GM18507 (cell line): Measurements from ENCODE around the gene MBD2.
A peak's percentile ranks its signal among the peaks of the same experiment; 100 is the strongest.
"Not testable (repeated sequence)": the region's sequence is repeated elsewhere in the genome, so short reads cannot be mapped to it uniquely, and the experiment has no call there.

Experiments
- DNase-seq: peaks from one replicate; pipeline ENCODE4 v3.0.0; 2011; ENCODE audit warnings: low read depth; ENCODE audit not compliant: insufficient read length; ENCODE audit errors: extremely low spot score
- FAIRE-seq: peaks from 2 replicates; lab custom pipeline; 2011; peaks lifted over from hg19 to GRCh38; lab: Jason Lieb, UNC

MBD2 gene

GRCh38 chr18:54205448-54205847 lies 19.0 kb downstream of the MBD2 start:
- not testable (repeated sequence) for FAIRE-seq

GRCh38 chr18:54204883-54205282 lies 19.6 kb downstream of the MBD2 start:
- DNase-seq: no peak
- FAIRE-seq: peak; percentile 15

More at GRCh38 chr18:54205448-54205847, 19.0 kb downstream of the MBD2 start:
- not testable (repeated sequence) for DNase-seq

- DNase-seq (no peak), FAIRE-seq (peak; percentile 49)
These were observed 20.6 kb downstream of the MBD2 start for GRCh38 chr18:54203914-54204313.

- DNase-seq: no peak
- FAIRE-seq: no peak
These were observed 21.6 kb downstream of the MBD2 start for GRCh38 chr18:54202851-54203250.

- no peak for FAIRE-seq
These were observed 26.6 kb downstream of the MBD2 start for GRCh38 chr18:54197747-54198411.

GRCh38 chr18:54193786-54194185 lies 30.7 kb downstream of the MBD2 start:
- FAIRE-seq: no peak

More at GRCh38 chr18:54197747-54198411, 26.6 kb downstream of the MBD2 start:
- DNase-seq: no peak

GRCh38 chr18:54192900-54193299 lies 31.6 kb downstream of the MBD2 start:
- no peak for FAIRE-seq
- no peak for DNase-seq

More at GRCh38 chr18:54193786-54194185, 30.7 kb downstream of the MBD2 start:
- no peak for DNase-seq

- no peak for FAIRE-seq
These were observed 32.1 kb downstream of the MBD2 start for GRCh38 chr18:54192415-54192814.

GRCh38 chr18:54191352-54191751 lies 33.1 kb downstream of the MBD2 start:
- no peak for DNase-seq
- FAIRE-seq: no peak

More at GRCh38 chr18:54192415-54192814, 32.1 kb downstream of the MBD2 start:
- DNase-seq: no peak

- no peak for FAIRE-seq
These were observed 37.1 kb downstream of the MBD2 start for GRCh38 chr18:54187372-54187771.

GRCh38 chr18:54184836-54185235 lies 39.6 kb downstream of the MBD2 start:
- no peak for DNase-seq
- FAIRE-seq: no peak

More at GRCh38 chr18:54187372-54187771, 37.1 kb downstream of the MBD2 start:
- no peak for DNase-seq

GRCh38 chr18:54183390-54183789 lies 41.1 kb downstream of the MBD2 start:
- FAIRE-seq (no peak), DNase-seq (no peak)

GRCh38 chr18:54181856-54182602 lies 42.4 kb downstream of the MBD2 start:
- FAIRE-seq: peak; percentile 66
- DNase-seq: no peak

- FAIRE-seq (no peak), DNase-seq (no peak)
These were observed 50.4 kb downstream of the MBD2 start for GRCh38 chr18:54173980-54174630.

GRCh38 chr18:54173250-54173649 lies 51.2 kb downstream of the MBD2 start:
- DNase-seq: no peak
- no peak for FAIRE-seq

- FAIRE-seq: peak; percentile 21
- DNase-seq: no peak
These were observed 54.8 kb downstream of the MBD2 start for GRCh38 chr18:54169431-54170403.

GRCh38 chr18:54165450-54165849 lies 59.0 kb downstream of the MBD2 start:
- FAIRE-seq (no peak), DNase-seq (no peak)

GRCh38 chr18:54163453-54163852 lies 61.0 kb downstream of the MBD2 start:
- peak; percentile 15 for FAIRE-seq
- no peak for DNase-seq

GRCh38 chr18:54162431-54162830 lies 62.0 kb downstream of the MBD2 start:
- FAIRE-seq: no peak
- no peak for DNase-seq
